Kidney (tissue), 14 donors: ENCODE results near the gene STOX2. TPM values are rescaled to one million over a fixed set of nuclear protein-coding genes. Genes with fewer than 3 reads are reported as not detected.

ENCODE experiments used
- DNase-seq, 5 donors: peaks; one replicate each; pipeline ENCODE4 v3.0.0-alpha.2; 2013 to 2020
- FAIRE-seq: peaks from 2 replicates; lab custom pipeline; 2012; peaks lifted over from hg19 to GRCh38; lab: Jason Lieb, UNC
- H3K27ac ChIP-seq, 2 donors: one replicate each; pipeline ENCODE4 v1.7.0; 2013; ENCODE audit warnings: low read depth in 2 of 2, low read length in 2 of 2, inconsistent platforms in 1 of 2
- H3K27me3 ChIP-seq: one replicate; pipeline ENCODE4 v1.7.1; 2013; ENCODE audit warnings: low read length, inconsistent platforms; ENCODE audit not compliant: control insufficient read depth, insufficient read depth
- H3K36me3 ChIP-seq, 3 donors: one replicate each; pipeline versions ENCODE4 v1.7.0 to v1.7.1; 2013; ENCODE audit warnings: low read length in 3 of 3, control low read depth in 1 of 3, inconsistent platforms in 1 of 3; ENCODE audit not compliant: insufficient read depth in 3 of 3, control insufficient read depth in 2 of 3
- H3K4me1 ChIP-seq, 3 donors: one replicate each; pipeline versions ENCODE4 v1.7.0 to v1.7.1; 2013; ENCODE audit warnings: low read length in 3 of 3, inconsistent platforms in 1 of 3, low read depth in 1 of 3; ENCODE audit not compliant: control insufficient read depth in 2 of 3, insufficient read depth in 2 of 3
- H3K4me3 ChIP-seq, 3 donors: one replicate each; pipeline versions ENCODE4 v1.7.0 to v1.8.1; 2013; ENCODE audit warnings: low read length in 3 of 3, control low read depth in 1 of 3, inconsistent platforms in 1 of 3
- H3K9ac ChIP-seq, 3 donors: one replicate each; pipeline versions ENCODE4 v1.7.0 to v1.7.1; 2013; ENCODE audit warnings: low read length in 3 of 3, control low read depth in 1 of 3, inconsistent platforms in 1 of 3
- H3K9me3 ChIP-seq, 3 donors: one replicate each; pipeline versions ENCODE4 v1.7.0 to v1.7.1; 2013; ENCODE audit warnings: low read length in 3 of 3, control low read depth in 1 of 3, inconsistent platforms in 1 of 3; ENCODE audit not compliant: control insufficient read depth in 2 of 3, insufficient read depth in 1 of 3
- CTCF ChIP-seq: IDR thresholded peaks from 3 replicates; pipeline ENCODE4 v1.5.1; 2012; ENCODE audit warnings: mild to moderate bottlenecking, moderate library complexity, borderline replicate concordance; ENCODE audit not compliant: insufficient read depth; ENCODE audit errors: extremely low read depth
- intact Hi-C: fragments of 100-400 bp; cut with DNase I; formaldehyde crosslinking; loops from one replicate; pipeline ENCODE4 v1.11.1; 2022
- polyA plus RNA-seq: library from polyadenylated mRNA; stranded (reverse); fragments of 350-450 nt; fragmentation: Illumina TruSeq; extraction: RNeasy Lipid Tissue Mini Kit (QIAGEN cat#74804); gene quantifications from one replicate; pipeline ENCODE4 v1.2.3, GENCODE V29; 2014; ENCODE audit warnings: low read depth, low replicate concordance; ENCODE audit not compliant: insufficient read depth
- total RNA-seq: library from RNA; stranded (reverse); fragmentation: NEBNext Ultra II Directional; extraction: Animal tissue kit (Norgen Biotek cat#: 25700); gene quantifications from one replicate; pipeline ENCODE4 v1.2.1, GENCODE V29; 2021
- donor health status: control.
- donor health status: control.
- donor health status: control.
- donor health status: control.
- donor health status: control.
- donor health status: DM: yes; HTN: yes; CAD: no.
- donor health status: Normal renal cell carcinoma (clear cell type).

Gene STOX2
- total and polyA plus RNA-seq, 2 donors from 2014 or later: 0.69 to 31.8 TPM

- Histone ChIP-seq H3K9me3 (peaks cover 0 to 13% (median 0%) of the 10 kb centered on the region in 3 donors), H3K9ac (no peak overlapping the region), H3K4me1 (peaks cover 4 to 9% (median 6%) of the 10 kb centered on the region in 3 donors), H3K27ac (no peak overlapping the region), H3K36me3 (no peaks in the 10 kb centered on the region), H3K27me3 (no peaks in the 10 kb centered on the region), H3K4me3 (no peak overlapping the region)
- intact Hi-C loops: no loop called here
- no peak for DNase-seq
- no peak for TF ChIP-seq CTCF
- FAIRE-seq: no peak
These were observed 162.9 kb downstream of the STOX2 start for GRCh38 chr4:184067931-184068554.

Other genes with a start within 250 kb of the STOX2 start
- 17.7 TPM for gene RWDD4, start 246.1 kb upstream of the STOX2 start, total RNA-seq
- gene RWDD4, start 246.1 kb upstream of the STOX2 start, polyA plus RNA-seq: 19.1 TPM
- 43.1 TPM for gene TRAPPC11, start 246.0 kb upstream of the STOX2 start, total RNA-seq
- gene TRAPPC11, start 246.0 kb upstream of the STOX2 start, polyA plus RNA-seq: 13.8 TPM